Kidney epithelial cell (primary cell): ENCODE measurements around the gene OR8B8. TPM values are rescaled to one million over a fixed set of nuclear protein-coding genes. Genes with fewer than 3 reads are reported as not detected.
"Not testable (repeated sequence)": the region's sequence is repeated elsewhere in the genome, so short reads cannot be mapped to it uniquely, and the experiment has no call there.

Source experiments
- DNase-seq: peaks from one replicate; pipeline ENCODE4 v3.0.0-alpha.2; 2010; ENCODE audit warnings: low read depth
- H3K27me3 ChIP-seq: 2 replicates; pipeline ENCODE4 v1.6.0; 2011; ENCODE audit warnings: low read length; ENCODE audit not compliant: control insufficient read depth, insufficient read depth
- H3K36me3 ChIP-seq: 2 replicates; pipeline ENCODE4 v1.5.1; 2011; ENCODE audit warnings: low read length; ENCODE audit not compliant: control insufficient read depth, insufficient read depth
- H3K4me3 ChIP-seq: 2 replicates; pipeline ENCODE4 v1.5.1; 2011; ENCODE audit warnings: low read depth, mild to moderate bottlenecking, control low read depth, low read length
- CTCF ChIP-seq: IDR thresholded peaks from 2 replicates; pipeline ENCODE4 v1.5.1; 2011; ENCODE audit warnings: mild to moderate bottlenecking, moderate library complexity, low read length, control low read depth, inconsistent platforms; ENCODE audit not compliant: insufficient read depth, poor library complexity, severe bottlenecking
- total RNA-seq: library from RNA; depleted of rRNA; stranded (reverse); fragments of >200 nt; gene quantifications from 2 replicates; pipeline ENCODE4 v1.2.3, GENCODE V29; 2015

Gene OR8B8
- total RNA-seq, 1 donor from 2014 or later, result not detected

- Histone ChIP-seq H3K36me3 (no peaks in the 10 kb centered on the region), H3K4me3 (no peak overlapping the region), H3K27me3 (no peaks in the 10 kb centered on the region)
- no peak for TF ChIP-seq CTCF
- no peak for DNase-seq
These were observed 22.0 kb upstream of the OR8B8 start for GRCh38 chr11:124467381-124467927.

- no peak for TF ChIP-seq CTCF
- DNase-seq, result no peak
- Histone ChIP-seq H3K36me3 (no peaks in the 10 kb centered on the region), H3K4me3 (no peak overlapping the region), H3K27me3 (no peaks in the 10 kb centered on the region)
These were observed 19.9 kb upstream of the OR8B8 start for GRCh38 chr11:124465368-124465767.

GRCh38 chr11:124463990-124464389 lies 18.5 kb upstream of the OR8B8 start:
- H3K36me3 ChIP-seq, result no peaks in the 10 kb centered on the region
- no peak for DNase-seq
- H3K27me3 ChIP-seq, result no peaks in the 10 kb centered on the region
- no peak for TF ChIP-seq CTCF
- no peak overlapping the region for H3K4me3 ChIP-seq

GRCh38 chr11:124463324-124463723 lies 17.8 kb upstream of the OR8B8 start:
- DNase-seq, result no peak
- no peaks in the 10 kb centered on the region for H3K27me3 ChIP-seq
- no peak for TF ChIP-seq CTCF
- H3K4me3 ChIP-seq, result no peak overlapping the region
- no peaks in the 10 kb centered on the region for H3K36me3 ChIP-seq

GRCh38 chr11:124460459-124460858 lies 15.0 kb upstream of the OR8B8 start:
- no peak for DNase-seq
- Histone ChIP-seq H3K27me3 (no peaks in the 10 kb centered on the region), H3K4me3 (no peak overlapping the region), H3K36me3 (no peaks in the 10 kb centered on the region)
- no peak for TF ChIP-seq CTCF

GRCh38 chr11:124459379-124459778 lies 13.9 kb upstream of the OR8B8 start:
- H3K36me3 ChIP-seq, H3K4me3 ChIP-seq, DNase-seq, H3K27me3 ChIP-seq: not testable (repeated sequence)

GRCh38 chr11:124454552-124454951 lies 9.1 kb upstream of the OR8B8 start:
- no peak for DNase-seq
- no peak for TF ChIP-seq CTCF
- no peak overlapping the region for H3K4me3 ChIP-seq
- no peaks in the 10 kb centered on the region for H3K36me3 ChIP-seq
- no peaks in the 10 kb centered on the region for H3K27me3 ChIP-seq
